ENCODE results near the gene GDF10. TPM values are rescaled to one million over a fixed set of nuclear protein-coding genes. Genes with fewer than 3 reads are reported as not detected.

The GDF10 gene
- total and polyA plus RNA-seq, 7 donors, result 0.03 to 0.58 (median 0.14) TPM; not detected in 2

- Histone ChIP-seq H3K27me3 (ENCODE audit: insufficient read depth in 3 of 3, low read length in 2 of 3) (no peaks in the 10 kb centered on the region), H3K4me3 (no peak overlapping the region), H3K36me3 (ENCODE audit: insufficient read depth in 1 of 2, low read depth in 1 of 2) (no peaks in the 10 kb centered on the region), H3K27ac (no peak overlapping the region), H3K4me1 (no peaks in the 10 kb centered on the region), H3K9me3 (no peaks in the 10 kb centered on the region)
- 68 to 74% (median 68%) methylated on average over 4 of the region's 4 CpGs for WGBS, 3 donors
- no peak for DNase-seq
- no peak for ATAC-seq
- intact Hi-C loops (cut with DNase I), result no loop called here
- no peak for TF ChIP-seq CTCF (IDR thresholded peaks at IDR 0.05)
Measured at GRCh38 chr10:47256751-47257336, 43.2 kb upstream of the GDF10 start.

- H3K27me3 ChIP-seq (ENCODE audit: insufficient read depth in 3 of 3, low read length in 2 of 3), result no peaks in the 10 kb centered on the region
- H3K4me1 ChIP-seq, result no peaks in the 10 kb centered on the region
- H3K27ac ChIP-seq, result no peak overlapping the region
- no peak overlapping the region for H3K4me3 ChIP-seq
- H3K36me3 ChIP-seq (ENCODE audit: insufficient read depth in 1 of 2, low read depth in 1 of 2), result no peaks in the 10 kb centered on the region
- DNase-seq, result no peak
- intact Hi-C loops (cut with DNase I), result no loop called here
- 86 to 92% (median 91%) methylated on average over 4 of the region's 4 CpGs for WGBS, 3 donors
- H3K9me3 ChIP-seq, result no peaks in the 10 kb centered on the region
- TF ChIP-seq CTCF (IDR thresholded peaks at IDR 0.05), result no peak
- ATAC-seq, result no peak
Measured at GRCh38 chr10:47257396-47258120, 42.4 kb upstream of the GDF10 start.

- H3K27me3 ChIP-seq (ENCODE audit: insufficient read depth in 3 of 3, low read length in 2 of 3), result no peaks in the 10 kb centered on the region
- intact Hi-C loops (cut with DNase I), result no loop called here
- no peak overlapping the region for H3K4me3 ChIP-seq
- H3K9me3 ChIP-seq, result no peaks in the 10 kb centered on the region
- no peak for TF ChIP-seq CTCF (IDR thresholded peaks at IDR 0.05)
- ATAC-seq (no peak), DNase-seq (no peak)
- 85 to 94% (median 86%) methylated on average over 3 of the region's 3 CpGs for WGBS, 3 donors
- no peaks in the 10 kb centered on the region for H3K4me1 ChIP-seq
- H3K36me3 ChIP-seq (ENCODE audit: insufficient read depth in 1 of 2, low read depth in 1 of 2), result no peaks in the 10 kb centered on the region
- H3K27ac ChIP-seq, result no peak overlapping the region
Measured at GRCh38 chr10:47258921-47259320, 41.1 kb upstream of the GDF10 start.

GRCh38 chr10:47259466-47259865 is 40.5 kb upstream of the GDF10 start:
- Histone ChIP-seq H3K4me1 (no peaks in the 10 kb centered on the region), H3K4me3 (no peak overlapping the region), H3K27ac (no peak overlapping the region), H3K27me3 (ENCODE audit: insufficient read depth in 3 of 3, low read length in 2 of 3) (no peaks in the 10 kb centered on the region), H3K9me3 (no peaks in the 10 kb centered on the region), H3K36me3 (ENCODE audit: insufficient read depth in 1 of 2, low read depth in 1 of 2) (no peaks in the 10 kb centered on the region)
- intact Hi-C loops (cut with DNase I), result no loop called here
- 59 to 71% (median 71%) methylated on average over 5 of the region's 5 CpGs for WGBS, 3 donors
- DNase-seq, result no peak
- ATAC-seq, result no peak
- TF ChIP-seq CTCF (IDR thresholded peaks at IDR 0.05), result no peak
